ENCODE data around the gene TAF8.
"Not testable (repeated sequence)": the region's sequence is repeated elsewhere in the genome, so short reads cannot be mapped to it uniquely, and the experiment has no call there.

The TAF8 gene

DNA sequence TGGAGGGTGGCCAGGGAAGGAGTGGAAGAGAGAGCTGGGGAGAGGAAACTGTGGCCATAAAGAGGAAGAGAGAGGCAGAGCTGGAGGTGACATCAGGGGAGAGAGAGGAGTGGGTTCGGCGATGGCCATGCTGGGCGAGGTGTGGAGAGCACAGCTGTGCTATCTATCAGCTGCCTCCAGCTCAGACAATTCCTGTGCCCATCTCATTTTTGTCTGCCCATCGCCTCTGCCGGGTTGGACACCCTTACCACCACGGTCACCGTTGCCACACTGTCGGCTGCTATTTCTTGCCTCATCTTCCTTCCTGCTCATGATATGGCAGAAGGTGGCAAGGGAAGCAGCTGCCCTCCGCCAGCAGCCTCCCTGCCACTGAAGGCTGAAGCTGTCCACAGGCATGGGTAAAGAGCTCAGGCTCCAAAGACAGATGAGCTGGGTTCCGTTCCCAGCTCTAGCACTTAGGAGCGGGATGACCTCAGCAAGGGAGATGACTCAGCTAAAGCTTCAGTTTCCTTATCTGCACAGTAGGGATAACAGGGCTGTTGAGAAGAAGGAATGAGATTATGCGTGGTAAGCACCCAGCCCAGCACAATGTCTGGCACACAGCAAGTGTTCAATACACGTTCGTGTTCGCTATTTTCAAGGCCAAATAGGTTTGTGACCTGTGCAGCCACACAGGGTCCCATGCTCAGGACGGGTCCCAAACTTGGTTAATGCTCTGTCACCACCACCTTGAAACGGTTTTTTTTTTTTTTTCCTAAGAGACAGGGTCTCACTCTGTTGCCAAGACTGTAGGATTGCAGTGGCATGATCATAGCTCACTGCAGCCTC, 21.9 kb upstream of the TAF8 start:
- intact Hi-C loops (cut with DNase I), result no loop called here
- peak in 1 of 10 donors; percentile 55 for DNase-seq

DNA sequence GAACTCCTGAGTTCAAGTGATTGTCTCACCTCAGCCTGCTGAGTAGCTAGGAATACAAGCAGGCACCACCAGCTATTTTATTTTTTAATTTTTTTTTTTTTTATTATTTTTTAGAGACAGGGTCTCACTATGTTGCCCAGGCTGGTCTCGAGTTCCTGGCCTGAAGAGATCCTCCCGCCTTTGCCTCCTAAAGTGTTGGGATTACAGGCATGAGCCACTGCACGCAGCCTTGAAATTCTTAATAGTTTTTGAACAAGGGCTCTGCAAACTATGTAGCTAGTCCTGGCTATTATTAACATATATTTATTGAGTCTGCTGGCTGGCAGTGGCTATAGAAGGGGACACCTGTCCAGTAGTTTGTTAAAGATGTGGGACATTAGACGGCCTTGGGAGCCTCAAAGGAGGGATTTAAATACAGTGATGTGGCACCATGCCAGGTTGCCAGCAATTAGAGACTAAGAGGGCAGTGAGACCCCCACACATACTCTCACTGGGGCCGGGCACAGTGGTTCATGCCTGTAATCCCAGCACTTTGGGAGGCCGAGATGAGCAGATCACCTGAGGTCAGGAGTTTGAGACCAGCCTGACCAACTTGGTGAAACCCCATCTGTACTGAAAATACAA, 21.1 kb upstream of the TAF8 start:
- peak in 2 of 10 donors; percentile 12 to 60 for DNase-seq
- intact Hi-C loops (cut with DNase I), result no loop called here

- intact Hi-C loops (cut with DNase I), result no loop called here
- DNase-seq, result peak in 2 of 10 donors; percentile 33 to 50
These were observed 20.4 kb upstream of the TAF8 start for GRCh38 chr6:42029881-42030280.

DNA sequence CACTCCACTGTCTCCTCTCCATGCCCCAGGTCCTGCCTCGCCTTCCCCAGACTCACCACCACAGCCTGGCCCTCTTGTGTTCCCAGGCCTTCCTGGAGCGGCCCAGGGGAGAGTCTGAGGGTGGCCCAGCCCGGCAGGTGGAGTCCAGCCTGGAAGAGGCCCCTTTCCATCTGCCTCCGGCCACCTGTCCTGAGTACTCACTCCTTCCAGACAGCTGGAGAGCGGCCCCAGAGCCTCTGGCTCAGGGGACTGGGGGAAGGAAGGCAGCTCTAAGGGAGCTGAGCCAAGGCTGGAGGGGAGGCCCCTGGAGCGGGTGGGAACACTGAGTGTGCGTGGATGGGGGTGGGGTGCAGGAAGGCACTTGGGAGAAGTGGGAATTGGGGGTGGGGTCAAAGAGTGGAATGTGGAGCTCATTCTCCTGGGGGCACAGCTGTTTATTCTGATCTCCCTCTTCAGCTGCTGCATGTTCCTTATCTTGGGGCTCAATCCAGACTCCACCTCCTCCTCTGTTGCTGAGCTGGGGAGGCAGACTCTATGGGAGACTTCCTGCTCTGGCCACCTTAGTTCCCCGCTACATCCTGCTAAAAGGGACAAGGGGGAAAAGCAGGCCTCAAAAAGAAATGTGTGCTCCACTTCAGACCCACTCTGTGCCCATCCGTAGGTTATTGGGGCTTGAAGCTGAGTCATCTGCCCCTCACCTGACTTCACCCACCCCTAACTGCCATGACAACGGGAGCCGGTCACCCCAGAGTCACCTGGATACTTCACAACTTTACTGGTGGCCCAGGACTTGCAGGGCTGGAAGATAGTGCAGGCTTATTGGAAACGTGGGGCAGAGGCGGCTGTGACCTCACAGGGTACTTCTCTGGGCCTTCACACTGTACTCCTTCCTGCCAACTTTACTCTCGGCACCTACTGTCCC, 19.5 kb upstream of the TAF8 start:
- DNase-seq, result peak in 2 of 10 donors; percentile 47 to 55
- intact Hi-C loops (cut with DNase I), result no loop called here

GRCh38 chr6:42032366-42032765, 18.0 kb upstream of the TAF8 start:
- peak in 1 of 10 donors; percentile 18 for DNase-seq
- intact Hi-C loops (cut with DNase I), result no loop called here

- DNase-seq, result peak in 2 of 10 donors; percentile 8 to 51
- intact Hi-C loops (cut with DNase I), result not testable (repeated sequence)
These were observed 12.7 kb upstream of the TAF8 start for GRCh38 chr6:42037669-42038068.

DNA sequence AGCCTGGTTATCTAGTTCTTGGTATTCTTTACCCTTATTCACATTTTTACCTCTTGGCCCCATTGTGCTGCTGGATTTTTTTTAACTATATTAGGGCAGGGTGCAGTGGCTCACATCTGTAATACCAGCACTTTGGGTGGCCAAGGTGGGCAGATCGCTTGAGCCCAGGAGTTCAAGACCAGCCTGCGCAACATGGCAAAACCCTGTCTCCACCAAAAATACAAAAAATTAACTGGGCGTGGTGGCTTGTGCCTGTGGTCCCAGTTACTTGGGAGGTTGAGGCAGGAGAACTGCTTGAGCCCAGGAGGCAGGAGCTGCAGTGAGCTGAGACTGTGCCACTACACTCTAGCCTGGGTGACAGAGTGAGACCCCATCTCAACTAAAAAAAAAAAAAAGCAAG, 12.2 kb upstream of the TAF8 start:
- DNase-seq, result peak in 1 of 10 donors; percentile 5
- intact Hi-C loops (cut with DNase I), result no loop called here

- intact Hi-C loops (cut with DNase I), result no loop called here
- DNase-seq, result no peak
These were observed 11.4 kb upstream of the TAF8 start for GRCh38 chr6:42038811-42039408.

DNA sequence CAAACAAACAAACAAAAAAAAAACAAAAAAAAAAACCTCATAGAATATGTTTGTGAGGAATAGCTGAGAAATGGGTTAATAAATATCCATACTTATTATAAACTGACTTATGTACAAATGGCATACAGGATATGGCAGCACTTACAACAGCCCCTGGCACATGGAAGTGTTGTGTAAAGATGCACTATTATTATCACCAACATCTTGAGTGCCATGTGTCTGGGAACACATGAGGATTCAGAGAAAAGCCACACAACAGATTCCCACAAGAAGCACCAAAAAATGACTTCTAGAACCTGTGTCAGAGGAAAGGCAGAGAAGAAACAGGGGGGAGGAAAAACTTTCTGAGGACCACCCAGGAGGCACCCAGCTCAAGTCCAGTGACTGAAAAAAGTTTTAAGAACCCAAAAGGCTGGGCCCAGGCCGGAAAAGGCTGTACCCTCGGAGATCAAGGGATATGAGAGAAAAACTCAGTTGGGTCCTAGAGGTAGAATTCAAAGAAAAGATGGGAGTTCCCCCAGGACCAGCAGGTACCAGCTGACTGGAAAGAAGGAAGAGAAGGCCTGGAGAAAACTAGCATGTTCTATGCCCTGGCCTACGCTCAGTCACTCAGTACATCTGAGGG, 9.4 kb upstream of the TAF8 start:
- peak in 2 of 10 donors; percentile 17 to 67 for DNase-seq
- intact Hi-C loops (cut with DNase I), result loop anchor here (5.0 kb wide), 3 partner anchors 194 to 674 kb away; no protein-coding TSS in a partner anchor

- peak in 3 of 10 donors; percentile 47 to 71 (median 52) for DNase-seq
- intact Hi-C loops (cut with DNase I), result loop anchor here (5.0 kb wide), 3 partner anchors 194 to 674 kb away; no protein-coding TSS in a partner anchor
These were observed 8.8 kb upstream of the TAF8 start for GRCh38 chr6:42041481-42042053.

DNA sequence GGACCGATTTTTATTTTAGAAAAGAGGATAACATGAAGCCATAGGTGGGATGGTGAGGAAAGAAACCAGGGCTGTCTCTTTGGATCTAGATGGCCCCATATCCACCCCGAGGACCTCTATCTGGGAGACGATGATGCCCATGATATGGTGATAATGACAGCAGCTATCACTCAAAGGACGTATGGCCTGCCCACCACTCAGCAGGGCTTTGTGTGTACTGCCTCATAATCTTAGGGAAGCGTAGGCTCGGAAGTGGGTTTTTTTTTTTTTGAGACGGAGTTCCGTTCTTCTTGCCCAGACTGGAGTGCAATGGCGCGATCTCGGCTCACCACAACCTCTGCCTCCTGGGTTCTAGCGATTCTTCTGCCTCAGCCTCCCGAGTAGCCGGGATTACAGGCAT, 8.2 kb upstream of the TAF8 start:
- intact Hi-C loops (cut with DNase I), result loop anchor here (5.0 kb wide), 3 partner anchors 195 to 675 kb away; no protein-coding TSS in a partner anchor
- DNase-seq, result no peak

GRCh38 chr6:42043787-42044475, 6.4 kb upstream of the TAF8 start:
- intact Hi-C loops (cut with DNase I), result loop anchor here (1.0 to 5.0 kb wide), 5 partner anchors 103 to 677 kb away; partner anchors contain the start of genes CCND3 and PRICKLE4
- peak; percentile 75 to 98 (median 93) for DNase-seq

GRCh38 chr6:42045538-42046460, 4.5 kb upstream of the TAF8 start:
- intact Hi-C loops (cut with DNase I), result loop anchor here (2.0 kb wide), 1 partner anchor 105 kb away; the partner anchor contains the start of gene CCND3
- peak; percentile 40 to 90 (median 63) for DNase-seq

GRCh38 chr6:42046464-42047212, 3.7 kb upstream of the TAF8 start:
- intact Hi-C loops (cut with DNase I), result no loop called here
- peak in 1 of 10 donors; percentile 41 for DNase-seq

DNA sequence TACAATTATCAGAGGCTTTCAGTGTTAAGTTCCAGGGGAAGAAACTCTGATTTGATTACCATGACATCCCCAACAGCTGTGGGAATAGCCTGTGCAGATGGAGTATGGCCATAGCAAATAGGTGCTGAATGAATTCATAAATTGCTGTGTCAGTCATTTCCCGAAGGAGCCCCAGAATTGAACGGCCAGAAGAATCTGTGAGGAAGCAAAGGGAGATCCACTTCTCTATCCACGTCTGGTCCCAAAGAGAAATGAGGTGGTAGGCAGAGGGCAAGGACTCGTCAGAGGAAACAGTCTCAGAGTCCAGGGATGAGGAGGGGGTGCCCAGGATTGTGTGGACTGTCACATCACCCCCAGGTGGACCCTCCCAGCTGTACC, 3.1 kb upstream of the TAF8 start:
- intact Hi-C loops (cut with DNase I), result no loop called here

DNA sequence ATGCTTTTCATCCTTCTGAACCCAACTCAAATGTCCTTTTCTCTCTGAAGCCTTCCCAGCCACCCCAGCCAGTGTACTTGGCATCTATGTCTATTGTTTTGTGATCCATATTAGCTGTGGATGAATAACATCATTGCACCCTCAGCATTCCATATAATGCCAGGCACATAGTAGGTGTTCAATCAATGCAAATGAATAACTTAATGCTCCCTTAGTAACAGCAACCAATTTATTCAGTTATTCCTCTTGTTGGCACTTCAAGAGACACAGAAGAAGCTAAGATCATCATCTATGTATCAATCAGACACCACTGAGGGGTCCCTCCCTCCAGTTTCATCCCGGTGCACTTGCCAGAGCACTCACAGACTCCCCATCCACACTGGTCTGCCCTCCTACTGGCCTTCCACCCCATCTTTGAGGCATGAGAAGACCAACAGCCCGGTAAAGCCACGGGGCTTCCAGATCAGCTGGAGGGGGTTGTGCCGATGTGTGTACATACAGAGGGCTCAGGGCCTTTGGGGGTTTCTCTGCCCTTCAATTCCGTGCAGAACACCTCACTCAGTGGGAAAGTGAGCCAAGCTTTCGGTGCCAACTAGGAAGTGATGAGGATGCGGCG, 2.4 kb upstream of the TAF8 start:
- peak in 1 of 10 donors; percentile 10 for DNase-seq
- intact Hi-C loops (cut with DNase I), result no loop called here

More for the DNA sequence above, 3.1 kb upstream of the TAF8 start:
- DNase-seq, result peak in 1 of 10 donors; percentile 24

Data from posterior cingulate gyrus (tissue), 11 donors.